Measurements from ENCODE around the gene ABI1. TPM values are rescaled to one million over a fixed set of nuclear protein-coding genes. Genes with fewer than 3 reads are reported as not detected.

The ABI1 gene
- total RNA-seq, 1 experiment from 2014 or later = 36.9 TPM

- Histone ChIP-seq H3K23ac (ENCODE audit: insufficient read length, low read depth, low read length) (no peak overlapping the region), H3K79me1 (ENCODE audit: insufficient read depth, low read depth, low read length, poor library complexity, severe bottlenecking) (peaks cover 5% of the 10 kb centered on the region), H2BK5ac (ENCODE audit: insufficient read length, low read length) (no peak overlapping the region), H3K4ac (ENCODE audit: low read depth, low read length) (no peak overlapping the region), H3K14ac (ENCODE audit: insufficient read depth, low read length) (no peak overlapping the region), H2AK5ac (ENCODE audit: insufficient read length, low read length) (no peak overlapping the region), H3K9me3 (ENCODE audit: control insufficient read depth, low read depth, low read length) (no peaks in the 10 kb centered on the region), H2BK15ac (ENCODE audit: low read depth, low read length) (no peak overlapping the region), H4K5ac (ENCODE audit: insufficient read length, low read depth, low read length) (no peak overlapping the region), H2AFZ (ENCODE audit: low read length) (no peak overlapping the region), H3K27ac (ENCODE audit: insufficient read length, low read depth, low read length) (no peak overlapping the region), H4K20me1 (ENCODE audit: control insufficient read depth, insufficient read depth, insufficient read length) (no peaks in the 10 kb centered on the region), H3K9ac (ENCODE audit: extremely low read depth, insufficient read length, low read length) (no peak overlapping the region), H4K91ac (ENCODE audit: insufficient read length, low read depth, low read length) (no peak overlapping the region), H3K27me3 (ENCODE audit: insufficient read depth, low read length) (no peaks in the 10 kb centered on the region), H3K4me1 (ENCODE audit: insufficient read depth, low read length) (no peaks in the 10 kb centered on the region), H4K8ac (replicated peaks; ENCODE audit: insufficient read length, low read depth, low read length) (no peak overlapping the region), H3K56ac (ENCODE audit: insufficient read length, low read depth, low read length) (no peak overlapping the region), H3K4me2 (ENCODE audit: insufficient read depth, insufficient read length, low read length) (no peak overlapping the region), H2BK120ac (ENCODE audit: low read depth, low read length, poor library complexity, severe bottlenecking) (no peak overlapping the region), H3K79me2 (ENCODE audit: insufficient read depth, low read length) (peaks cover 18% of the 10 kb centered on the region; the same call in 1 of the 2 replicates), H2BK20ac (ENCODE audit: low read depth, low read length, poor library complexity, severe bottlenecking) (no peak overlapping the region), H3K23me2 (ENCODE audit: insufficient read length, low read depth, low read length, poor library complexity, severe bottlenecking) (no peaks in the 10 kb centered on the region), H3T11ph (ENCODE audit: low read length) (no peak overlapping the region), H2BK12ac (ENCODE audit: insufficient read length, low read depth, low read length) (no peak overlapping the region), H3K18ac (ENCODE audit: insufficient read length, low read depth, low read length) (no peak overlapping the region)
- H3K4me1 Mint-ChIP-seq = peaks cover 3% of the 10 kb centered on the region in 2 experiments; a peak in 1 of 4 replicates
- no peak overlapping the region for H3K27ac Mint-ChIP-seq
- peaks cover 55 to 74% (median 72%) of the 10 kb centered on the region in 3 experiments for H3K36me3 Mint-ChIP-seq (ENCODE audit: insufficient read depth in 1 of 3, low read depth in 3 of 3)
- H3K4me3 Mint-ChIP-seq = no peak overlapping the region
- no CpG with 5 or more reads among the region's 9 CpGs for WGBS (ENCODE audit: extremely low coverage, insufficient read length, low lambda C conversion rate)
- TF ChIP-seq, protein P1, sequence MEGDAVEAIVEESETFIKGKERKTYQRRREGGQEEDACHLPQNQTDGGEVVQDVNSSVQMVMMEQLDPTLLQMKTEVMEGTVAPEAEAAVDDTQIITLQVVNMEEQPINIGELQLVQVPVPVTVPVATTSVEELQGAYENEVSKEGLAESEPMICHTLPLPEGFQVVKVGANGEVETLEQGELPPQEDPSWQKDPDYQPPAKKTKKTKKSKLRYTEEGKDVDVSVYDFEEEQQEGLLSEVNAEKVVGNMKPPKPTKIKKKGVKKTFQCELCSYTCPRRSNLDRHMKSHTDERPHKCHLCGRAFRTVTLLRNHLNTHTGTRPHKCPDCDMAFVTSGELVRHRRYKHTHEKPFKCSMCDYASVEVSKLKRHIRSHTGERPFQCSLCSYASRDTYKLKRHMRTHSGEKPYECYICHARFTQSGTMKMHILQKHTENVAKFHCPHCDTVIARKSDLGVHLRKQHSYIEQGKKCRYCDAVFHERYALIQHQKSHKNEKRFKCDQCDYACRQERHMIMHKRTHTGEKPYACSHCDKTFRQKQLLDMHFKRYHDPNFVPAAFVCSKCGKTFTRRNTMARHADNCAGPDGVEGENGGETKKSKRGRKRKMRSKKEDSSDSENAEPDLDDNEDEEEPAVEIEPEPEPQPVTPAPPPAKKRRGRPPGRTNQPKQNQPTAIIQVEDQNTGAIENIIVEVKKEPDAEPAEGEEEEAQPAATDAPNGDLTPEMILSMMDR (conservative IDR thresholded peaks at IDR 0.05) = no peak
- no peak for DNase-seq
- no peaks in the 10 kb centered on the region for H3K27me3 Mint-ChIP-seq (ENCODE audit: low read depth)
- H3K9me3 Mint-ChIP-seq = peaks cover 0 to 7% of the 10 kb centered on the region in 2 experiments; a peak in 3 of 5 replicates
Measured at GRCh38 chr10:26703974-26704373, 156.8 kb downstream of the ABI1 start.

All from H9 (cell line).